Colonic mucosa (tissue), 4 donors: ENCODE data around the gene HDHD5. TPM values are rescaled to one million over a fixed set of nuclear protein-coding genes. Genes with fewer than 3 reads are reported as not detected.

Experiments
- DNase-seq: peaks from one replicate; pipeline ENCODE4 v3.0.0-alpha.2; 2020
- H3K27ac ChIP-seq: fragments of 200-600 bp; one replicate; pipeline ENCODE4 v1.8.0; 2021
- H3K27me3 ChIP-seq: fragments of 200-600 bp; one replicate; pipeline ENCODE4 v1.8.0; 2021
- H3K36me3 ChIP-seq: fragments of 200-600 bp; one replicate; pipeline ENCODE4 v1.8.0; 2021
- H3K4me1 ChIP-seq: fragments of 200-600 bp; one replicate; pipeline ENCODE4 v1.8.0; 2021; ENCODE audit warnings: mild to moderate bottlenecking
- H3K4me3 ChIP-seq: fragments of 200-600 bp; one replicate; pipeline ENCODE4 v1.8.0; 2021
- H3K9ac ChIP-seq, 2 donors: one replicate each; pipeline ENCODE4 v1.7.0; 2013; ENCODE audit warnings: control low read depth in 2 of 2, low read depth in 2 of 2, low read length in 2 of 2
- H3K9me3 ChIP-seq: fragments of 200-600 bp; one replicate; pipeline ENCODE4 v1.8.0; 2021
- intact Hi-C: fragments of 100-400 bp; cut with DNase I; formaldehyde crosslinking; loops from one replicate; pipeline ENCODE4 v1.14.1; 2022
- total RNA-seq, 2 donors: library from RNA; stranded (reverse); fragmentation: NEBNext Ultra II Directional in 1 of 2; extraction: Animal tissue kit (Norgen Biotek cat#: 25700) in 1 of 2; gene quantifications; one replicate each; pipeline ENCODE4 v1.2.1, GENCODE V29; 2021
- TF ChIP-seq, protein P1 (sequence below): fragments of 200-600 bp; IDR thresholded peaks from one replicate; pipeline ENCODE4 v1.8.0; 2022; ENCODE audit warnings: antibody characterized with exemption, mild to moderate bottlenecking
- donor health status: healthy.
- donor health status: DM: no; HTN: no; CAD: no.
- donor health status: DM: no; HTN: no; CAD: no.

The HDHD5 gene
- total RNA-seq, 2 donors from 2014 or later, result 38.1 to 50.0 TPM

DNA sequence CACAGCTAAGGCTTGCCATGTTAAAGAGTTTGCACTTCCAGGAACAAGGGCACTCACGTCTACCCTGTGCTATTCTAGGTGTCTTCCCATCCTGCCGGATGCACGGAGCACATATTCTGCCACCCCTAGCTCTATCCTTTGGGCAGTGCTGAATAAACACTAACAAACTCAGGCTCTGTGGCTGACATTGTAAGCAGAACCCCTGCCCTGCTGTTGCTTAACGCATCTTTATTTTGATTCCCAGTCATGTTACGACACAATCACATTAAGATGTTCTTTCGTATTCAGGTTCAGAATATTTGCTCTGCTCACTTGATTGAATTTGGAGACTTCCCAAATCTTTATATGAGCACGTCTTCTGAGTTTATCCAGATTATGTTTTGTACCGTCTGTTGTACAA, 3.7 kb upstream of the HDHD5 start:
- intact Hi-C loops, result no loop called here

DNA sequence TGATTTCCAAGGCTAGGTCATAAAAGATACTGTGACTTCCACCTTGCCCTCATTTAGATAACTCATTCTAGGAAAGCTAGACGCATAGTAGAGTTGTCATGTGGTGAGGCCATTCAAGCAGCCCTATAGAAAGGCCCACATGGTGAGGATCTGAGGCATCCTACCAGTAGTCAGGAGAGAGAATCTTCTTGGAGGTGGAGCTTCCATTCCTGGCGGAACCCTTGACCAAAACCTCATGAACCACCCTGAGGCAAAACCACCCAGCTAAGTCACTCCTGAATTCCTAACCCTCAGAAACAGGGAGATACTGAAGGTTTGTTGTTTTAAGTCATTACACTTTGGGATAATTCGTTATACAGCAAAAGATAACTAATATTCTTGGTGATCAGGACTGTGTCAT, 2.9 kb upstream of the HDHD5 start:
- DNase-seq, result no peak
- Histone ChIP-seq H3K27ac (no peak overlapping the region), H3K36me3 (no peaks in the 10 kb centered on the region), H3K9me3 (no peaks in the 10 kb centered on the region), H3K4me3 (no peak overlapping the region), H3K9ac (no peak overlapping the region), H3K27me3 (no peaks in the 10 kb centered on the region), H3K4me1 (no peaks in the 10 kb centered on the region)
- TF ChIP-seq, protein P1, sequence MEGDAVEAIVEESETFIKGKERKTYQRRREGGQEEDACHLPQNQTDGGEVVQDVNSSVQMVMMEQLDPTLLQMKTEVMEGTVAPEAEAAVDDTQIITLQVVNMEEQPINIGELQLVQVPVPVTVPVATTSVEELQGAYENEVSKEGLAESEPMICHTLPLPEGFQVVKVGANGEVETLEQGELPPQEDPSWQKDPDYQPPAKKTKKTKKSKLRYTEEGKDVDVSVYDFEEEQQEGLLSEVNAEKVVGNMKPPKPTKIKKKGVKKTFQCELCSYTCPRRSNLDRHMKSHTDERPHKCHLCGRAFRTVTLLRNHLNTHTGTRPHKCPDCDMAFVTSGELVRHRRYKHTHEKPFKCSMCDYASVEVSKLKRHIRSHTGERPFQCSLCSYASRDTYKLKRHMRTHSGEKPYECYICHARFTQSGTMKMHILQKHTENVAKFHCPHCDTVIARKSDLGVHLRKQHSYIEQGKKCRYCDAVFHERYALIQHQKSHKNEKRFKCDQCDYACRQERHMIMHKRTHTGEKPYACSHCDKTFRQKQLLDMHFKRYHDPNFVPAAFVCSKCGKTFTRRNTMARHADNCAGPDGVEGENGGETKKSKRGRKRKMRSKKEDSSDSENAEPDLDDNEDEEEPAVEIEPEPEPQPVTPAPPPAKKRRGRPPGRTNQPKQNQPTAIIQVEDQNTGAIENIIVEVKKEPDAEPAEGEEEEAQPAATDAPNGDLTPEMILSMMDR, result no peak
- intact Hi-C loops, result no loop called here

More for the DNA sequence above, 3.7 kb upstream of the HDHD5 start:
- DNase-seq, result no peak
- Histone ChIP-seq H3K4me1 (no peaks in the 10 kb centered on the region), H3K4me3 (no peak overlapping the region), H3K27ac (no peak overlapping the region), H3K27me3 (no peaks in the 10 kb centered on the region), H3K9ac (no peak overlapping the region), H3K9me3 (no peaks in the 10 kb centered on the region), H3K36me3 (no peaks in the 10 kb centered on the region)
- TF ChIP-seq, protein P1, result no peak

DNA sequence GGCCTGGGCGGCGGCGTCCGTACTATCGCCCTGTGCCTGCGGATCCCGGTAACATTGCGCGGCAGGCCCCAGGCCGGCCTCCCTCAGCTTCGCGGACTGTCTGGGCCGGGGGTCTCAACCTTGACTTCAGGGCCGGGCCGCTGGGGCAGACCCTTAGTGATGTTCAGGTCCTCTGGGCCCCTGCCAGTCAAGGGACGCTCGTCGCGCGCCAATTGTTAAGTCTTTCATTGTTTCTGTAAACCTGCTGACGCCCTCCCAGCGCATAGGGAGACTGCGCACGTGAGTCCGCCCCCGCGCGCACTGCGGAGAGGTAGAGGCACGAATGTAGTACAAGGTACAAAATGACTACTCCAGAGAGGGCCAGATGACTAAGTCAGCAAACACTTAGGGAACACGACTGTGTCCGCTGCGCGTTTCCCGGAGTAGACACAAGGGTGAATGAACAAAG, 451 bp upstream of the HDHD5 start:
- TF ChIP-seq, protein P1, result no peak
- intact Hi-C loops, result loop anchor here (5.0 kb wide), 1 partner anchor 77 kb away; the partner anchor contains the start of gene IL17RA
- Histone ChIP-seq H3K27me3 (no peaks in the 10 kb centered on the region), H3K4me3 (peak overlapping the region; percentile 74), H3K4me1 (no peaks in the 10 kb centered on the region), H3K36me3 (no peaks in the 10 kb centered on the region), H3K9ac (peak overlapping the region; percentile 52 to 91), H3K27ac (peak overlapping the region; percentile 88), H3K9me3 (no peaks in the 10 kb centered on the region)
- peak; percentile 69 for DNase-seq

DNA sequence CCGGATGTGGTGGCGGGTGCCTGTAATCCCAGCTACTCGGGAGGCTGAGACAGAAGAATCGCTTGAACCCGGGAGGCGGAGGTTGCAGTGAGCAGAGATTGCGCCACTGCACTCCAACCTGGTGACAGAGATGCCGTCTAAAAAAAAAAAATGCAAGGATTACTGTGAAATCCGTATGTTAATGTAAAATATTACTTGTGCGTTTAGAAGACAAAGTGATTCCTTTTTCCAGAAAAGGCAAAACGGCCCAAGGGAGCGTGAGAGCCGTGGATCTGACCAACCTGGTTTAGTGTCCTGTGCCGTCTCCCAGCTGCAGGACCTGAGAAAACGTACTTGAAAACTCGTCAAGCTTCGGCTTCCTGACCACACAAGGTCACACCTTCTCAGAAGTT, 905 bp downstream of the HDHD5 start:
- no peaks in the 10 kb centered on the region for H3K9me3 ChIP-seq
- no peaks in the 10 kb centered on the region for H3K36me3 ChIP-seq
- no peaks in the 10 kb centered on the region for H3K27me3 ChIP-seq
- H3K4me1 ChIP-seq, result no peaks in the 10 kb centered on the region
- peak overlapping the region; percentile 88 for H3K27ac ChIP-seq
- H3K4me3 ChIP-seq, result peak overlapping the region; percentile 74
- TF ChIP-seq, protein P1, result no peak
- H3K9ac ChIP-seq, result peak overlapping the region; percentile 68 to 72
- DNase-seq, result no peak
- intact Hi-C loops, result loop anchor here (5.0 kb wide), 1 partner anchor 76 kb away; the partner anchor contains the start of gene IL17RA

DNA sequence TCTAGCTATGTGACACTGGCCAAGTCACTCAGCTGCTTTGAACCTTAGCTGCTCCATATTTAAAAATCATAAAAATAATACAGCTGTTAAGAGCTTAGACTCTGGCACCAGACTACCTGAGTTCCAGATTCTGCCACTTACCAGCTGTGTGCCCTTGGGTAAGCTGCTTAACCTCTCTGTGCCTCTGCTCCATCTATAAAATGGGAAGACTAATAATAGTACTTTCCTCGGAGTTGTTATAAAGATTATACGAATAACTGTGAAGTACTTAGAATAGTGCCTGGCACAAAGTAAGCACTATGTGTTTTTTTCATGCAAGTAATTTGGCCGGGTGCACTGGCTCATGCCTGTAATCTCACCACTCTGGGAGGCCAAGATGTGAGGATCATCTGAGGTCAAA, 1.4 kb downstream of the HDHD5 start:
- Histone ChIP-seq H3K9ac (no peak overlapping the region), H3K36me3 (no peaks in the 10 kb centered on the region), H3K9me3 (no peaks in the 10 kb centered on the region), H3K27ac (no peak overlapping the region), H3K4me3 (peak overlapping the region; percentile 74), H3K4me1 (no peaks in the 10 kb centered on the region), H3K27me3 (no peaks in the 10 kb centered on the region)
- TF ChIP-seq, protein P1, result no peak
- no peak for DNase-seq
- intact Hi-C loops, result loop anchor here (5.0 kb wide), 1 partner anchor 75 kb away; the partner anchor contains the start of gene IL17RA
